Naive B cell (primary cell): ENCODE results near the gene KCNJ4. TPM values are rescaled to one million over a fixed set of nuclear protein-coding genes. Genes with fewer than 3 reads are reported as not detected.
A peak's percentile ranks its signal among the peaks of the same experiment; 100 is the strongest.

Experiments used
- ATAC-seq, 2 donors: fragments of 150-1000 bp; cut with Tn5 transposase; 2 replicates each; pipeline ENCODE4 v1.10.0; 2021; ENCODE audit warnings: low read depth in 2 of 2, mild to moderate bottlenecking in 2 of 2, moderate library complexity in 2 of 2
- DNase-seq: peaks from one replicate; pipeline ENCODE4 v3.0.0; 2022
- H3K27ac Mint-ChIP-seq, 6 donors: one replicate each; pipeline ENCODE4 v1.8.0; 2020 to 2022; ENCODE audit warnings: mild to moderate bottlenecking in 6 of 6, mixed read lengths in 6 of 6, moderate library complexity in 5 of 6, inconsistent platforms in 2 of 6
- H3K27me3 Mint-ChIP-seq, 3 donors: one replicate each; pipeline ENCODE4 v1.8.0; 2021 to 2022; ENCODE audit warnings: mixed read lengths in 3 of 3, mild to moderate bottlenecking in 1 of 3
- H3K36me3 Mint-ChIP-seq, 2 donors: one replicate each; pipeline ENCODE4 v1.8.0; 2020 to 2022; ENCODE audit warnings: mixed read lengths in 2 of 2, inconsistent platforms in 1 of 2, mild to moderate bottlenecking in 1 of 2
- H3K4me1 Mint-ChIP-seq, 3 donors: one replicate each; pipeline ENCODE4 v1.8.0; 2020 to 2022; ENCODE audit warnings: mixed read lengths in 3 of 3, inconsistent platforms in 1 of 3, mild to moderate bottlenecking in 1 of 3, moderate library complexity in 1 of 3
- H3K4me3 Mint-ChIP-seq, 8 donors: one replicate each; pipeline ENCODE4 v1.8.0; 2020 to 2022; ENCODE audit warnings: mild to moderate bottlenecking in 8 of 8, mixed read lengths in 8 of 8, moderate library complexity in 8 of 8, inconsistent platforms in 2 of 8
- H3K9me3 Mint-ChIP-seq, 7 donors: one replicate each; pipeline ENCODE4 v1.8.0; 2020 to 2022; ENCODE audit warnings: mixed read lengths in 7 of 7, mild to moderate bottlenecking in 5 of 7, inconsistent platforms in 2 of 7, moderate library complexity in 1 of 7
- polyA plus RNA-seq, 6 donors: library from polyadenylated mRNA; unstranded; fragments of 300-500 nt; fragmentation: Illumina TruSeq; gene quantifications; one replicate each; pipeline ENCODE4 v1.2.3, GENCODE V29; 2021; ENCODE audit warnings: low read depth in 6 of 6

The KCNJ4 gene
- polyA plus RNA-seq, 6 donors from 2014 or later: not detected

GRCh38 chr22:38429499-38430068, 25.4 kb downstream of the KCNJ4 start:
- Mint-ChIP-seq H3K27me3 (peaks cover 0 to 10% (median 5%) of the 10 kb centered on the region in 3 donors), H3K9me3 (no peaks in the 10 kb centered on the region), H3K36me3 (no peaks in the 10 kb centered on the region)

GRCh38 chr22:38428714-38429113, 26.3 kb downstream of the KCNJ4 start:
- Mint-ChIP-seq H3K9me3 (no peaks in the 10 kb centered on the region), H3K27ac (peak overlapping the region in 1 of 6 donors; percentile 89), H3K4me1 (no peaks in the 10 kb centered on the region), H3K27me3 (peaks cover 0 to 3% (median 0%) of the 10 kb centered on the region in 3 donors), H3K4me3 (no peak overlapping the region), H3K36me3 (no peaks in the 10 kb centered on the region)
- ATAC-seq (no peak), DNase-seq (no peak)

More at GRCh38 chr22:38429499-38430068, 25.4 kb downstream of the KCNJ4 start:
- Mint-ChIP-seq H3K4me3 (peak overlapping the region in 1 of 8 donors; percentile 60), H3K27ac (no peak overlapping the region), H3K4me1 (no peaks in the 10 kb centered on the region)
- DNase-seq: no peak
- no peak for ATAC-seq

- Mint-ChIP-seq H3K4me1 (no peaks in the 10 kb centered on the region), H3K4me3 (no peak overlapping the region), H3K9me3 (no peaks in the 10 kb centered on the region), H3K36me3 (no peaks in the 10 kb centered on the region), H3K27ac (no peak overlapping the region), H3K27me3 (peaks cover 0 to under 1% (median 0%) of the 10 kb centered on the region in 3 donors)
- DNase-seq: no peak
- no peak for ATAC-seq
Observed at GRCh38 chr22:38427940-38428339, 27.1 kb downstream of the KCNJ4 start.

GRCh38 chr22:38427465-38427864, 27.5 kb downstream of the KCNJ4 start:
- no peak for DNase-seq
- ATAC-seq: no peak
- Mint-ChIP-seq H3K9me3 (no peaks in the 10 kb centered on the region), H3K4me1 (no peaks in the 10 kb centered on the region), H3K36me3 (no peaks in the 10 kb centered on the region), H3K27ac (no peak overlapping the region), H3K4me3 (no peak overlapping the region), H3K27me3 (peaks cover 0 to 5% (median 0%) of the 10 kb centered on the region in 3 donors)

- DNase-seq (no peak), ATAC-seq (no peak)
- Mint-ChIP-seq H3K4me3 (no peak overlapping the region), H3K36me3 (no peaks in the 10 kb centered on the region), H3K27ac (no peak overlapping the region), H3K27me3 (peaks cover 0 to 7% (median 0%) of the 10 kb centered on the region in 3 donors), H3K9me3 (no peaks in the 10 kb centered on the region), H3K4me1 (no peaks in the 10 kb centered on the region)
Observed at GRCh38 chr22:38426628-38427027, 28.4 kb downstream of the KCNJ4 start.

GRCh38 chr22:38424525-38425080, 30.4 kb downstream of the KCNJ4 start:
- ATAC-seq (no peak), DNase-seq (no peak)
- no peak overlapping the region for H3K27ac Mint-ChIP-seq
- no peak overlapping the region for H3K4me3 Mint-ChIP-seq
- no peaks in the 10 kb centered on the region for H3K36me3 Mint-ChIP-seq
- no peaks in the 10 kb centered on the region for H3K4me1 Mint-ChIP-seq
- H3K9me3 Mint-ChIP-seq: no peaks in the 10 kb centered on the region
- H3K27me3 Mint-ChIP-seq: peaks cover 0 to 7% (median 0%) of the 10 kb centered on the region in 3 donors

GRCh38 chr22:38423512-38424503, 31.2 kb downstream of the KCNJ4 start:
- no peak overlapping the region for H3K27ac Mint-ChIP-seq
- DNase-seq (no peak), ATAC-seq (no peak)
- H3K4me1 Mint-ChIP-seq: peaks cover 0 to 4% (median 0%) of the 10 kb centered on the region in 3 donors
- H3K36me3 Mint-ChIP-seq: no peaks in the 10 kb centered on the region
- peaks cover 0 to 12% (median 0%) of the 10 kb centered on the region in 3 donors for H3K27me3 Mint-ChIP-seq
- no peak overlapping the region for H3K4me3 Mint-ChIP-seq
- no peaks in the 10 kb centered on the region for H3K9me3 Mint-ChIP-seq

GRCh38 chr22:38422611-38423511, 32.1 kb downstream of the KCNJ4 start:
- H3K9me3 Mint-ChIP-seq: no peaks in the 10 kb centered on the region

GRCh38 chr22:38420734-38421133, 34.3 kb downstream of the KCNJ4 start:
- no peaks in the 10 kb centered on the region for H3K36me3 Mint-ChIP-seq
- ATAC-seq: no peak
- H3K4me3 Mint-ChIP-seq: no peak overlapping the region
- no peak for DNase-seq
- no peaks in the 10 kb centered on the region for H3K9me3 Mint-ChIP-seq
- peaks cover 0 to 16% (median 0%) of the 10 kb centered on the region in 3 donors for H3K27me3 Mint-ChIP-seq
- peak overlapping the region in 1 of 6 donors; percentile 64 for H3K27ac Mint-ChIP-seq
- peaks cover 0 to 5% (median 3%) of the 10 kb centered on the region in 3 donors for H3K4me1 Mint-ChIP-seq

More at GRCh38 chr22:38422611-38423511, 32.1 kb downstream of the KCNJ4 start:
- ATAC-seq: no peak
- no peak overlapping the region for H3K27ac Mint-ChIP-seq
- no peaks in the 10 kb centered on the region for H3K36me3 Mint-ChIP-seq
- DNase-seq: no peak
- H3K27me3 Mint-ChIP-seq: peaks cover 0 to 16% (median 0%) of the 10 kb centered on the region in 3 donors
- H3K4me1 Mint-ChIP-seq: peaks cover 0 to 5% (median 3%) of the 10 kb centered on the region in 3 donors
- H3K4me3 Mint-ChIP-seq: no peak overlapping the region

GRCh38 chr22:38419858-38420160, 35.2 kb downstream of the KCNJ4 start:
- H3K27ac Mint-ChIP-seq: no peak overlapping the region

GRCh38 chr22:38419121-38419857, 35.7 kb downstream of the KCNJ4 start:
- Mint-ChIP-seq H3K27ac (no peak overlapping the region), H3K4me3 (no peak overlapping the region), H3K27me3 (peaks cover 0 to 16% (median 0%) of the 10 kb centered on the region in 3 donors), H3K9me3 (no peaks in the 10 kb centered on the region), H3K4me1 (peaks cover 0 to 5% (median 3%) of the 10 kb centered on the region in 3 donors), H3K36me3 (no peaks in the 10 kb centered on the region)
- DNase-seq: no peak
- no peak for ATAC-seq

More at GRCh38 chr22:38419858-38420160, 35.2 kb downstream of the KCNJ4 start:
- H3K9me3 Mint-ChIP-seq: no peaks in the 10 kb centered on the region
- no peak for DNase-seq
- peaks cover 0 to 5% (median 3%) of the 10 kb centered on the region in 3 donors for H3K4me1 Mint-ChIP-seq
- H3K27me3 Mint-ChIP-seq: peaks cover 0 to 16% (median 0%) of the 10 kb centered on the region in 3 donors
- no peak for ATAC-seq
- no peaks in the 10 kb centered on the region for H3K36me3 Mint-ChIP-seq
- no peak overlapping the region for H3K4me3 Mint-ChIP-seq

GRCh38 chr22:38418589-38418988, 36.4 kb downstream of the KCNJ4 start:
- H3K4me3 Mint-ChIP-seq: no peak overlapping the region
- H3K27me3 Mint-ChIP-seq: peaks cover 0 to 16% (median 0%) of the 10 kb centered on the region in 3 donors
- DNase-seq (no peak), ATAC-seq (no peak)
- peak overlapping the region in 1 of 6 donors; percentile 32 for H3K27ac Mint-ChIP-seq
- no peaks in the 10 kb centered on the region for H3K9me3 Mint-ChIP-seq
- H3K4me1 Mint-ChIP-seq: peaks cover 0 to 5% (median 3%) of the 10 kb centered on the region in 3 donors
- H3K36me3 Mint-ChIP-seq: no peaks in the 10 kb centered on the region
